Endothelial cell of umbilical vein (primary cell): Measurements from ENCODE around the gene PIM3. TPM values are rescaled to one million over a fixed set of nuclear protein-coding genes. Genes with fewer than 3 reads are reported as not detected.

Source experiments
- BruUV-seq: library from RNA; stranded (reverse); fragments of 400-500 nt; replicated peaks from 2 replicates; lab custom pipeline; 2021; lab: Mats Ljungman, UMichigan
- CTCF ChIA-PET: fragments of 300-600, 350-600 bp; sonication (Branson Sonifier 250); formaldehyde crosslinking; loops from one replicate; lab custom pipeline; 2021; ENCODE audit warnings: antibody characterized with exemption, inconsistent platforms; lab: Charles Lee
- POLR2A ChIA-PET: fragments of 300-600, 350-600 bp; sonication (Branson Sonifier 250); formaldehyde crosslinking; loops from one replicate; lab custom pipeline; 2021; ENCODE audit warnings: antibody characterized with exemption, inconsistent platforms; lab: Charles Lee
- DNase-seq: peaks from one replicate; pipeline ENCODE4 v3.0.0-alpha.2; 2011; ENCODE audit warnings: low read depth, low spot score
- FAIRE-seq: peaks from 2 replicates; lab custom pipeline; 2011; peaks lifted over from hg19 to GRCh38; lab: Jason Lieb, UNC
- H2AFZ ChIP-seq: 2 replicates; pipeline ENCODE4 v1.6.0; 2012; ENCODE audit warnings: low read depth, low read length, control low read depth, inconsistent platforms
- H3K27ac ChIP-seq: 2 replicates; pipeline ENCODE4 v1.5.1; 2011; ENCODE audit warnings: low read depth, mild to moderate bottlenecking, control low read depth, low read length, moderate library complexity; ENCODE audit not compliant: insufficient read depth
- H3K27me3 ChIP-seq, 2 experiments: 2 replicates each; pipeline versions ENCODE4 v1.6.0 to v1.6.1; 2011; ENCODE audit warnings: low read length in 2 of 2, mixed read lengths in 1 of 2; ENCODE audit not compliant: control insufficient read depth in 2 of 2, insufficient read depth in 2 of 2
- H3K36me3 ChIP-seq, 2 experiments: 2 replicates in 1 of 2; 3 replicates in 1 of 2; pipeline ENCODE4 v1.5.1; 2011; ENCODE audit warnings: low read length in 2 of 2, mild to moderate bottlenecking in 1 of 2, moderate library complexity in 1 of 2; ENCODE audit not compliant: control insufficient read depth in 2 of 2, insufficient read depth in 2 of 2; ENCODE audit errors: extremely low read depth in 1 of 2
- H3K4me1 ChIP-seq: 3 replicates; pipeline ENCODE4 v1.5.1; 2011; ENCODE audit warnings: mild to moderate bottlenecking, low read length; ENCODE audit not compliant: control insufficient read depth, insufficient read depth; ENCODE audit errors: extremely low read depth
- H3K4me2 ChIP-seq: 2 replicates; pipeline ENCODE4 v1.6.1; 2011; ENCODE audit warnings: low read length, control low read depth, mixed read lengths; ENCODE audit not compliant: insufficient read depth
- H3K4me3 ChIP-seq, 3 experiments: fragments of 200-600 bp in 1 of 3; sonication (generic), shearing (Covaris generic) in 1 of 3; replicated peaks in 1 of 3; 2 replicates each; pipeline ENCODE4 v1.5.1; 2011 to 2016; ENCODE audit warnings: control low read depth in 3 of 3, low read length in 3 of 3, mild to moderate bottlenecking in 2 of 3, inconsistent platforms in 1 of 3, low read depth in 1 of 3, moderate library complexity in 1 of 3; ENCODE audit not compliant: insufficient read depth in 1 of 3
- H3K79me2 ChIP-seq: 2 replicates; pipeline ENCODE4 v1.6.0; 2012; ENCODE audit warnings: low read length, inconsistent platforms; ENCODE audit not compliant: control insufficient read depth, insufficient read depth
- H3K9ac ChIP-seq: replicated peaks from 2 replicates; pipeline ENCODE3; 2011; ENCODE audit warnings: low read length, control low read depth; ENCODE audit not compliant: insufficient read depth; ENCODE audit errors: extremely low read depth
- H3K9me1 ChIP-seq: replicated peaks from 3 replicates; pipeline ENCODE4 v1.6.0; 2011; ENCODE audit warnings: mild to moderate bottlenecking, low read length; ENCODE audit not compliant: control insufficient read depth, insufficient read depth; ENCODE audit errors: extremely low read depth
- H3K9me3 ChIP-seq: replicated peaks from 2 replicates; pipeline ENCODE4 v1.5.1; 2012; ENCODE audit warnings: low read length, inconsistent platforms; ENCODE audit not compliant: control insufficient read depth, insufficient read depth
- H4K20me1 ChIP-seq: replicated peaks from 2 replicates; pipeline ENCODE3; 2011; ENCODE audit warnings: mild to moderate bottlenecking, low read length; ENCODE audit not compliant: control insufficient read depth, insufficient read depth; ENCODE audit errors: extremely low read depth
- EZH2 ChIP-seq: IDR thresholded peaks from 2 replicates; pipeline ENCODE4 v1.6.1; 2012; ENCODE audit warnings: borderline replicate concordance, low read depth, mild to moderate bottlenecking, moderate library complexity, low read length, inconsistent platforms; ENCODE audit not compliant: severe bottlenecking
- FOS ChIP-seq: IDR thresholded peaks from 2 replicates; pipeline ENCODE4 v1.6.1; 2011; ENCODE audit warnings: mild to moderate bottlenecking, low read length, moderate library complexity, borderline replicate concordance; ENCODE audit not compliant: insufficient read depth
- GATA2 ChIP-seq: IDR thresholded peaks from 2 replicates; pipeline ENCODE4 v1.7.0; 2011; ENCODE audit warnings: low read depth, mild to moderate bottlenecking, moderate library complexity, mixed read lengths, low read length; ENCODE audit not compliant: insufficient read length, insufficient read depth
- JUN ChIP-seq: IDR thresholded peaks from 2 replicates; pipeline ENCODE4 v1.6.1; 2011; ENCODE audit warnings: borderline replicate concordance, low read depth; ENCODE audit not compliant: insufficient read length, insufficient read depth
- MYC ChIP-seq: IDR thresholded peaks from one replicate; pipeline ENCODE4 v1.6.1; 2011; ENCODE audit warnings: mild to moderate bottlenecking, low read depth, low read length
- POLR2A ChIP-seq: IDR thresholded peaks from 2 replicates; pipeline ENCODE4 v1.6.1; 2012; ENCODE audit warnings: low read depth, mild to moderate bottlenecking, control low read depth, low read length
- POLR2AphosphoS5 ChIP-seq: IDR thresholded peaks from 2 replicates; pipeline ENCODE4 v1.6.1; 2012; ENCODE audit warnings: low read depth, mild to moderate bottlenecking, control low read depth, low read length, moderate library complexity; ENCODE audit not compliant: insufficient read depth
- dilution Hi-C: fragments of 300-500 bp; cut with MboI; formaldehyde crosslinking; loops from one replicate; pipeline ENCODE4 v1.15.0; 2019; ENCODE audit warnings: low sequenced_read_pairs; ENCODE audit not compliant: extremely low pct_ligation_motif_present
- intact Hi-C: fragments of 100-400 bp; cut with micrococcal nuclease; formaldehyde crosslinking; loops from one replicate; pipeline ENCODE4 v1.10.0; 2022
- polyA plus RNA-seq, 4 experiments: library from polyadenylated mRNA; depleted of rRNA in 3 of 4; stranded (reverse) in 3 of 4; unstranded in 1 of 4; fragments of >200 nt; gene quantifications; 2 replicates each; pipeline versions ENCODE4 v1.2.1 to v1.2.3, GENCODE V29; 2011 to 2012; ENCODE audit warnings: missing spikeins in 1 of 4
- total RNA-seq: library from RNA; stranded (reverse); gene quantifications from 2 replicates; pipeline ENCODE4 v1.2.3, GENCODE V29; 2021
- TF ChIP-seq, protein P1 (sequence below): IDR thresholded peaks from 2 replicates; pipeline ENCODE4 v1.6.1; 2011; ENCODE audit not compliant: insufficient read depth, insufficient read length
- TF ChIP-seq, protein P2 (sequence below), 2 donors: IDR thresholded peaks; 1 replicate in 1 of 2; 2 replicates in 1 of 2; pipeline ENCODE4 v1.5.1; 2011; ENCODE audit warnings: low read length in 2 of 2, mild to moderate bottlenecking in 2 of 2, moderate library complexity in 2 of 2, control low read depth in 1 of 2, inconsistent platforms in 1 of 2, low read depth in 1 of 2; ENCODE audit not compliant: insufficient read depth in 1 of 2; ENCODE audit errors: extremely low read depth in 1 of 2

PIM3 gene
- total and polyA plus RNA-seq, 2 donors (not counting 3 experiments of a cell fraction or from before 2014, with no cell fraction given) = 131 to 185 TPM

DNA sequence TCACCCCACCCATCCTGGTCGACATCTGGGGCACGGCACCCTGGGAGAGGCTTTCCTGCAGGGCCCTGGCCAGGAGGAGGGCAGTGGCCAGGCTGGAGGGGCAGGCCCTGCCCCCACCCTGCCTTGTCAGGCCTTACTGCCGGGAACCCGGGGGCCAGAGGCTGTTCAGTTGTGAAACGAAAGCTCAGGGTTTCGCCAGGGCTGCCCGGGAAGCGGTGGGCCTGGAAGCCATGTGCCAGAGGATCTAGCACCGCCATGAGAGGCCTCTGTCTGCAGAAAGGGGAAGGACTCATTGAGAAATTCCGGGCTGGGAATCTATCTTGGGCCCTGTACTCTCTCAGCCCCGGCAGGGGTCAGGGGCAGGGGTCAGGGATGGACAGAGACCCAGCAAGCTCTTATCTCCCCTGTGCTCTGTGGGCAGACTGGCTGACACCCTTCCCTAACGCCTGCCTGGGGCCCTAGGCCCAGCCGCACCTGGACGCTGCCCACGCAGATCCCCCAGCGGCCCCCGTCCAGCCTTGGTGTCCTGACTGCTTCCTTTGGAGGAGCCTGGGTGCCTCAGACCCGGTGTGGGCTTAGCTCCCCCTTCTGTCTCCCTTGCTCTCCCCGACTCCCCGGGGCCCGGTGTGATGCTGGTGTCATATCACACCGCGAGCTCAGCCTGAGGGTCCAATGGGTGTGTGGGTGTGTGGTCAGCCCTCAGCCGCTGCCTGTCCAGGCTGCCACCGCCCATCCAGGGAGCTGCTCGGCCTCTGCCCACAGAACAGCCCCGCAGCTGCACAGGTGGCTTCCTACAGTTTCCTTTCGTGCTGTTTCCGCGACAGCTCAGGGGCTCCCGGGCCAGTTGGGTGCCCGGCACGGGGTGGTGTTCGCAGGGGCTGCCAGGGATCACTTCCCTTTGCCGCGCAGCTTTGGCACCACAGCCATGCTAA is 6.5 kb downstream of the PIM3 start:
- Histone ChIP-seq H4K20me1 (no peaks in the 10 kb centered on the region), H3K4me3 (no peak overlapping the region), H3K4me1 (peaks cover 21% of the 10 kb centered on the region), H3K27ac (no peak overlapping the region), H3K9me3 (no peaks in the 10 kb centered on the region), H3K27me3 (no peaks in the 10 kb centered on the region), H3K79me2 (peaks cover 33% of the 10 kb centered on the region), H3K9me1 (no peaks in the 10 kb centered on the region), H3K36me3 (peaks cover 19 to 30% of the 10 kb centered on the region in 2 experiments), H3K4me2 (no peak overlapping the region), H3K9ac (no peak overlapping the region), H2AFZ (no peak overlapping the region)
- dilution Hi-C loops (no loop called here), intact Hi-C loops (loop anchor here (1.0 kb wide), 1 partner anchor 36 kb away; no protein-coding TSS in a partner anchor)
- POLR2A ChIA-PET = interaction anchor here (0.6 to 1.0 kb wide), 2 partner anchors 28 to 30 kb away, joined by 3 read pairs; no protein-coding TSS in a partner anchor
- TF ChIP-seq JUN (no peak), POLR2AphosphoS5 (no peak), EZH2 (no peak), MYC (no peak), GATA2 (no peak), FOS (no peak), POLR2A (no peak)
- TF ChIP-seq, protein P1, sequence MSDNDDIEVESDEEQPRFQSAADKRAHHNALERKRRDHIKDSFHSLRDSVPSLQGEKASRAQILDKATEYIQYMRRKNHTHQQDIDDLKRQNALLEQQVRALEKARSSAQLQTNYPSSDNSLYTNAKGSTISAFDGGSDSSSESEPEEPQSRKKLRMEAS = no peak
- TF ChIP-seq, protein P2, sequence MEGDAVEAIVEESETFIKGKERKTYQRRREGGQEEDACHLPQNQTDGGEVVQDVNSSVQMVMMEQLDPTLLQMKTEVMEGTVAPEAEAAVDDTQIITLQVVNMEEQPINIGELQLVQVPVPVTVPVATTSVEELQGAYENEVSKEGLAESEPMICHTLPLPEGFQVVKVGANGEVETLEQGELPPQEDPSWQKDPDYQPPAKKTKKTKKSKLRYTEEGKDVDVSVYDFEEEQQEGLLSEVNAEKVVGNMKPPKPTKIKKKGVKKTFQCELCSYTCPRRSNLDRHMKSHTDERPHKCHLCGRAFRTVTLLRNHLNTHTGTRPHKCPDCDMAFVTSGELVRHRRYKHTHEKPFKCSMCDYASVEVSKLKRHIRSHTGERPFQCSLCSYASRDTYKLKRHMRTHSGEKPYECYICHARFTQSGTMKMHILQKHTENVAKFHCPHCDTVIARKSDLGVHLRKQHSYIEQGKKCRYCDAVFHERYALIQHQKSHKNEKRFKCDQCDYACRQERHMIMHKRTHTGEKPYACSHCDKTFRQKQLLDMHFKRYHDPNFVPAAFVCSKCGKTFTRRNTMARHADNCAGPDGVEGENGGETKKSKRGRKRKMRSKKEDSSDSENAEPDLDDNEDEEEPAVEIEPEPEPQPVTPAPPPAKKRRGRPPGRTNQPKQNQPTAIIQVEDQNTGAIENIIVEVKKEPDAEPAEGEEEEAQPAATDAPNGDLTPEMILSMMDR (IDR thresholded peaks at IDR 0.05; ENCODE audit: extremely low read depth in 1 of 2, insufficient read depth in 1 of 2, low read depth in 1 of 2, low read length in 2 of 2) = no peak
- DNase-seq (peak; percentile 24), FAIRE-seq (no peak)
- CTCF ChIA-PET = interaction anchor here (0.6 to 3.0 kb wide), 5 partner anchors 16 to 240 kb away, joined by 3 to 10 read pairs (median 6); no protein-coding TSS in a partner anchor
- BruUV-seq = no TSS peak
